GM21515 (cell line): ENCODE results near the gene MESD.

Source experiments
- ATAC-seq: cut with Tn5 transposase; IDR thresholded peaks from one replicate; pipeline ENCODE4 v1.9.1; 2021; ENCODE audit not compliant: unreplicated experiment

MESD gene

GRCh38 chr15:80992006-80992405 is 2.4 kb upstream of the MESD start:
- ATAC-seq: no peak

GRCh38 chr15:80991421-80991820 is 1.8 kb upstream of the MESD start:
- no peak for ATAC-seq

GRCh38 chr15:80990955-80991354 is 1.3 kb upstream of the MESD start:
- ATAC-seq: no peak

GRCh38 chr15:80989081-80989517 is 520 bp downstream of the MESD start:
- no peak for ATAC-seq

GRCh38 chr15:80988148-80988796 is 1.3 kb downstream of the MESD start:
- no peak for ATAC-seq

- ATAC-seq: no peak
These were observed 3.1 kb downstream of the MESD start for GRCh38 chr15:80986487-80986886.

GRCh38 chr15:80985981-80986380 is 3.6 kb downstream of the MESD start:
- ATAC-seq: no peak

GRCh38 chr15:80984856-80985255 is 4.8 kb downstream of the MESD start:
- no peak for ATAC-seq

GRCh38 chr15:80982839-80983238 is 6.8 kb downstream of the MESD start:
- no peak for ATAC-seq

- ATAC-seq: no peak
These were observed 7.4 kb downstream of the MESD start for GRCh38 chr15:80982205-80982604.

- ATAC-seq: no peak
These were observed 9.9 kb downstream of the MESD start for GRCh38 chr15:80979538-80980200.

- no peak for ATAC-seq
These were observed 10.8 kb downstream of the MESD start for GRCh38 chr15:80978685-80979329.

GRCh38 chr15:80977627-80978036 is 12.0 kb downstream of the MESD start:
- peak; percentile 60 for ATAC-seq

GRCh38 chr15:80976851-80977250 is 12.8 kb downstream of the MESD start:
- no peak for ATAC-seq

GRCh38 chr15:80974914-80975313 is 14.7 kb downstream of the MESD start:
- ATAC-seq: no peak

GRCh38 chr15:80972276-80972675 is 17.3 kb downstream of the MESD start:
- no peak for ATAC-seq

- ATAC-seq: no peak
These were observed 18.5 kb downstream of the MESD start for GRCh38 chr15:80971143-80971542.

- no peak for ATAC-seq
These were observed 19.0 kb downstream of the MESD start for GRCh38 chr15:80970658-80971057.

GRCh38 chr15:80970018-80970657 is 19.5 kb downstream of the MESD start:
- no peak for ATAC-seq

- no peak for ATAC-seq
These were observed 20.3 kb downstream of the MESD start for GRCh38 chr15:80969316-80969715.

- ATAC-seq: no peak
These were observed 21.6 kb downstream of the MESD start for GRCh38 chr15:80967991-80968510.

GRCh38 chr15:80967451-80967850 is 22.2 kb downstream of the MESD start:
- ATAC-seq: no peak
